Right lobe of liver (tissue), 6 donors: Measurements from ENCODE around the gene CDC42EP3. TPM values are rescaled to one million over a fixed set of nuclear protein-coding genes. Genes with fewer than 3 reads are reported as not detected.

Experiments
- ATAC-seq, 4 donors: fragments of 200-7000 bp; cut with Tn5 transposase; one replicate each; pipeline ENCODE4 v1.9.1; 2020; ENCODE audit warnings: mild to moderate bottlenecking in 4 of 4, moderate library complexity in 4 of 4
- DNase-seq, 3 donors: peaks; one replicate each; pipeline ENCODE4 v3.0.0-alpha.2; 2020
- H3K27ac ChIP-seq, 3 donors: fragments of 200-600 bp; one replicate each; pipeline ENCODE4 v1.8.0; 2022
- H3K27me3 ChIP-seq, 2 donors: fragments of 200-600 bp; one replicate each; pipeline ENCODE4 v1.8.0; 2022
- H3K36me3 ChIP-seq, 4 donors: fragments of 200-600 bp; sonication (generic) in 1 of 4; one replicate each; pipeline versions ENCODE4 v1.5.1 to v1.8.0; 2017 to 2022; ENCODE audit warnings: control low read depth in 1 of 4
- H3K4me1 ChIP-seq, 4 donors: fragments of 200-600 bp; sonication (generic) in 1 of 4; one replicate each; pipeline versions ENCODE4 v1.5.1 to v1.8.0; 2017 to 2022; ENCODE audit warnings: control low read depth in 1 of 4
- H3K4me3 ChIP-seq, 3 donors: fragments of 200-600 bp; one replicate each; pipeline ENCODE4 v1.8.0; 2022
- H3K9me3 ChIP-seq, 4 donors: fragments of 200-600 bp; sonication (generic) in 1 of 4; one replicate each; pipeline versions ENCODE4 v1.5.1 to v1.8.0; 2017 to 2022; ENCODE audit warnings: control low read depth in 1 of 4
- CTCF ChIP-seq, 4 donors: fragments of 200-600 bp in 3 of 4; fragments of 450-650 bp in 1 of 4; IDR thresholded peaks; one replicate each; pipeline versions ENCODE4 v1.5.1 to v1.8.0; 2016 to 2022; ENCODE audit warnings: antibody characterized with exemption in 4 of 4, mild to moderate bottlenecking in 2 of 4
- POLR2A ChIP-seq: fragments of 450-650 bp; IDR thresholded peaks from one replicate; pipeline ENCODE4 v1.6.1; 2017; ENCODE audit warnings: antibody characterized with exemption, mild to moderate bottlenecking
- WGBS: methylation state at CpG from one replicate; pipeline ENCODE4 v1.1.6; 2018; ENCODE audit warnings: low coverage, low lambda C conversion rate; ENCODE audit not compliant: insufficient coverage; ENCODE audit errors: missing lambda C conversion rate; 5-methylcytosine and 5-hydroxymethylcytosine counted together
- intact Hi-C, 2 donors: fragments of 100-400 bp; cut with DNase I; formaldehyde crosslinking; loops; one replicate each; pipeline versions ENCODE4 v1.11.2 to v1.14.1; 2022
- total RNA-seq, 6 experiments: library from RNA; depleted of rRNA in 2 of 6; stranded (reverse); fragments of >200 nt in 2 of 6; fragmentation: NEBNext Ultra II Directional in 3 of 6; extraction: Animal tissue kit (Norgen Biotek cat#: 25700) in 3 of 6; gene quantifications; one replicate each; pipeline versions ENCODE4 v1.1.0 to v1.2.4, GENCODE V29; 2016 to 2023
- donor health status: DM: no; HTN: yes; CAD: no.
- donor health status: DM: no; HTN: no; CAD: no.
- donor health status: DM: no; HTN: no; CAD: no.
- donor health status: DM: no; HTN: yes; CAD: no.
- donor health status: DM: no; HTN: yes; CAD: no.

Gene CDC42EP3
- total RNA-seq, 6 experiments from 2014 or later, result 3.4 to 8.4 (median 6.0) TPM

DNA sequence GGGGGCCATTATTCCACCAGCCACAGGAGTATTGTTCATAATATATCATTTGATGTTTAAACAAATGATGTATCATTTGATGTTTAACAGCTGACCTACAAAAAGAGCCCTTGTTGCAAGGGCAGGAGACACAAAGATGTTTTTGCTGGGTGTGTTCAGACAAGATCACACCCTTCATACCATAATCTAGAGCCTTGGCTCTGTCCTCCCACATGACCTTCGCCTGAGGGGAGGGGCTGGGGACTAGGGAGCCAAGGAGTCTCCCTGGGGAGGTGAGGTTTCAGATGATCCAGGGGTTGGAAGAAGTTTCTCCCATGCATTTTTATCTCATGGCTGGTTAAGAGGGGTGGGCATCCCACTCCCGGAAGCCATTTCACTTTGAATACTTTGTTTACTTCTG lies 33.5 kb downstream of the CDC42EP3 start:
- Histone ChIP-seq H3K27me3 (no peaks in the 10 kb centered on the region), H3K4me1 (no peaks in the 10 kb centered on the region), H3K27ac (no peak overlapping the region), H3K9me3 (no peaks in the 10 kb centered on the region), H3K36me3 (no peaks in the 10 kb centered on the region), H3K4me3 (no peak overlapping the region)
- no peak for TF ChIP-seq CTCF (IDR thresholded peaks at IDR 0.05)
- no peak for TF ChIP-seq POLR2A
- intact Hi-C loops, result no loop called here
- no CpG with 5 or more reads among the region's 2 CpGs for WGBS
- no peak for DNase-seq
- no peak for ATAC-seq

- no peaks in the 10 kb centered on the region for H3K36me3 ChIP-seq
- no peaks in the 10 kb centered on the region for H3K4me1 ChIP-seq
- no peak overlapping the region for H3K27ac ChIP-seq
- no peak for TF ChIP-seq POLR2A
- TF ChIP-seq CTCF (IDR thresholded peaks at IDR 0.05), result no peak
- H3K4me3 ChIP-seq, result no peak overlapping the region
- WGBS, result 76% methylated on average over 5 of the region's 5 CpGs
- intact Hi-C loops, result no loop called here
- H3K9me3 ChIP-seq, result no peaks in the 10 kb centered on the region
- DNase-seq (no peak), ATAC-seq (no peak)
- no peaks in the 10 kb centered on the region for H3K27me3 ChIP-seq
Observed at GRCh38 chr2:37637190-37637860, 34.1 kb downstream of the CDC42EP3 start.

GRCh38 chr2:37636381-37637066 lies 34.9 kb downstream of the CDC42EP3 start:
- 87% methylated on average over 3 of the region's 4 CpGs for WGBS
- H3K4me3 ChIP-seq, result no peak overlapping the region
- H3K27me3 ChIP-seq, result no peaks in the 10 kb centered on the region
- no peak overlapping the region for H3K27ac ChIP-seq
- no peaks in the 10 kb centered on the region for H3K9me3 ChIP-seq
- H3K4me1 ChIP-seq, result no peaks in the 10 kb centered on the region
- DNase-seq (no peak), ATAC-seq (no peak)
- TF ChIP-seq POLR2A (no peak), CTCF (IDR thresholded peaks at IDR 0.05) (no peak)
- intact Hi-C loops, result no loop called here
- no peaks in the 10 kb centered on the region for H3K36me3 ChIP-seq

- TF ChIP-seq POLR2A, result no peak
- TF ChIP-seq CTCF (IDR thresholded peaks at IDR 0.05), result no peak
- Histone ChIP-seq H3K4me1 (no peaks in the 10 kb centered on the region), H3K36me3 (no peaks in the 10 kb centered on the region), H3K27me3 (no peaks in the 10 kb centered on the region), H3K4me3 (no peak overlapping the region), H3K9me3 (no peaks in the 10 kb centered on the region), H3K27ac (no peak overlapping the region)
- WGBS, result 44% methylated on average over 3 of the region's 8 CpGs
- DNase-seq (peak in 1 of 3 donors; percentile 19), ATAC-seq (peak; percentile 68 to 83 (median 74))
- intact Hi-C loops, result no loop called here
Observed at GRCh38 chr2:37635504-37636380, 35.7 kb downstream of the CDC42EP3 start.
